ENCODE measurements around the gene RAX2. TPM values are rescaled to one million over a fixed set of nuclear protein-coding genes. Genes with fewer than 3 reads are reported as not detected.
"Not testable (repeated sequence)": the region's sequence is repeated elsewhere in the genome, so short reads cannot be mapped to it uniquely, and the experiment has no call there.

The RAX2 gene
- total and polyA plus RNA-seq, 2 donors (not counting 3 experiments of a cell fraction or from before 2014, with no cell fraction given) = not detected

- no peaks in the 10 kb centered on the region for H3K9me3 ChIP-seq (replicated peaks; ENCODE audit: control insufficient read depth, insufficient read depth, low read length)
- no peak overlapping the region for H3K4me2 ChIP-seq (ENCODE audit: insufficient read depth, low read length)
- no TSS peak for BruUV-seq (replicated peaks)
- H3K9ac ChIP-seq (replicated peaks; ENCODE audit: extremely low read depth, insufficient read depth, low read length) = no peak overlapping the region
- no peaks in the 10 kb centered on the region for H4K20me1 ChIP-seq (replicated peaks; ENCODE audit: control insufficient read depth, extremely low read depth, insufficient read depth, low read length)
- H3K36me3 ChIP-seq (ENCODE audit: control insufficient read depth in 2 of 2, extremely low read depth in 1 of 2, insufficient read depth in 2 of 2, low read length in 2 of 2) = peaks cover 2 to 10% of the 10 kb centered on the region in 2 experiments
- no peak overlapping the region for H2AFZ ChIP-seq (ENCODE audit: low read depth, low read length)
- ChIA-PET POLR2A (no interaction called here), CTCF (interaction anchor here (2.1 kb wide), 1 partner anchor 55 kb away, joined by 8 read pairs; no protein-coding TSS in a partner anchor)
- H3K4me3 ChIP-seq (replicated peaks in 1 of 3; ENCODE audit: insufficient read depth in 1 of 3, low read depth in 1 of 3, low read length in 3 of 3) = no peak overlapping the region
- dilution Hi-C loops (cut with MboI; ENCODE audit: extremely low pct_ligation_motif_present, low sequenced_read_pairs) = no loop called here
- no peaks in the 10 kb centered on the region for H3K9me1 ChIP-seq (replicated peaks; ENCODE audit: control insufficient read depth, extremely low read depth, insufficient read depth, low read length)
- intact Hi-C loops (cut with micrococcal nuclease) = no loop called here
- H3K27ac ChIP-seq (ENCODE audit: insufficient read depth, low read depth, low read length) = no peak overlapping the region
- no peak for TF ChIP-seq FOS (IDR thresholded peaks at IDR 0.05; ENCODE audit: borderline replicate concordance, insufficient read depth, low read length)
- no peak for TF ChIP-seq CTCF (IDR thresholded peaks at IDR 0.05; ENCODE audit: extremely low read depth in 1 of 2, insufficient read depth in 1 of 2, low read depth in 1 of 2, low read length in 2 of 2)
- no peak for TF ChIP-seq MYC (IDR thresholded peaks at IDR 0.05; ENCODE audit: low read depth, low read length)
- no peak for TF ChIP-seq GATA2 (IDR thresholded peaks at IDR 0.05; ENCODE audit: insufficient read depth, insufficient read length, low read depth, low read length)
- no peak for TF ChIP-seq MAX (IDR thresholded peaks at IDR 0.05; ENCODE audit: insufficient read depth, insufficient read length)
- TF ChIP-seq JUN (IDR thresholded peaks at IDR 0.05; ENCODE audit: borderline replicate concordance, insufficient read depth, insufficient read length, low read depth) = no peak
- no peak for TF ChIP-seq POLR2A (IDR thresholded peaks at IDR 0.05; ENCODE audit: low read depth, low read length)
- TF ChIP-seq EZH2 (IDR thresholded peaks at IDR 0.05; ENCODE audit: borderline replicate concordance, low read depth, low read length, severe bottlenecking) = no peak
- TF ChIP-seq POLR2AphosphoS5 (IDR thresholded peaks at IDR 0.05; ENCODE audit: insufficient read depth, low read depth, low read length) = no peak
- peaks cover 4% of the 10 kb centered on the region for H3K79me2 ChIP-seq (ENCODE audit: control insufficient read depth, insufficient read depth, low read length)
- H3K4me1 ChIP-seq (ENCODE audit: control insufficient read depth, extremely low read depth, insufficient read depth, low read length) = peaks cover 17% of the 10 kb centered on the region
- no peaks in the 10 kb centered on the region for H3K27me3 ChIP-seq (ENCODE audit: control insufficient read depth in 2 of 2, insufficient read depth in 2 of 2, low read length in 2 of 2)
- FAIRE-seq (no peak), DNase-seq (ENCODE audit: low read depth, low spot score) (no peak)
These were observed 5.5 kb downstream of the RAX2 start for GRCh38 chr19:3766520-3766919.

GRCh38 chr19:3765757-3766156, 6.3 kb downstream of the RAX2 start:
- DNase-seq (ENCODE audit: low read depth, low spot score); H3K9me1 ChIP-seq (replicated peaks; ENCODE audit: control insufficient read depth, extremely low read depth, insufficient read depth, low read length); FAIRE-seq; H3K9me3 ChIP-seq (replicated peaks; ENCODE audit: control insufficient read depth, insufficient read depth, low read length); intact Hi-C loops (cut with micrococcal nuclease); H2AFZ ChIP-seq (ENCODE audit: low read depth, low read length); BruUV-seq (replicated peaks); H3K4me2 ChIP-seq (ENCODE audit: insufficient read depth, low read length); H3K27ac ChIP-seq (ENCODE audit: insufficient read depth, low read depth, low read length); H3K4me3 ChIP-seq (replicated peaks in 1 of 3; ENCODE audit: insufficient read depth in 1 of 3, low read depth in 1 of 3, low read length in 3 of 3); H3K27me3 ChIP-seq (ENCODE audit: control insufficient read depth in 2 of 2, insufficient read depth in 2 of 2, low read length in 2 of 2); H4K20me1 ChIP-seq (replicated peaks; ENCODE audit: control insufficient read depth, extremely low read depth, insufficient read depth, low read length); dilution Hi-C loops (cut with MboI; ENCODE audit: extremely low pct_ligation_motif_present, low sequenced_read_pairs); H3K9ac ChIP-seq (replicated peaks; ENCODE audit: extremely low read depth, insufficient read depth, low read length); POLR2A ChIA-PET: not testable (repeated sequence)
- H3K79me2 ChIP-seq (ENCODE audit: control insufficient read depth, insufficient read depth, low read length) = peaks cover 10% of the 10 kb centered on the region
- CTCF ChIA-PET = interaction anchor here (2.1 kb wide), 1 partner anchor 55 kb away, joined by 8 read pairs; no protein-coding TSS in a partner anchor
- H3K36me3 ChIP-seq (ENCODE audit: control insufficient read depth in 2 of 2, extremely low read depth in 1 of 2, insufficient read depth in 2 of 2, low read length in 2 of 2) = peaks cover 2 to 10% of the 10 kb centered on the region in 2 experiments
- peaks cover 17% of the 10 kb centered on the region for H3K4me1 ChIP-seq (ENCODE audit: control insufficient read depth, extremely low read depth, insufficient read depth, low read length)
